Cardiac septum (tissue), 1 donor: ENCODE results near the gene MROH2A. TPM values are rescaled to one million over a fixed set of nuclear protein-coding genes. Genes with fewer than 3 reads are reported as not detected.
"Not testable (repeated sequence)": the region's sequence is repeated elsewhere in the genome, so short reads cannot be mapped to it uniquely, and the experiment has no call there.

Source experiments
- DNase-seq: peaks from one replicate; pipeline ENCODE4 v3.0.0-alpha.2; 2020; ENCODE audit warnings: low spot score
- intact Hi-C: fragments of 100-400 bp; cut with DNase I; formaldehyde crosslinking; loops from one replicate; pipeline ENCODE4 v1.14.0; 2022
- total RNA-seq: library from RNA; stranded (reverse); fragmentation: NEBNext Ultra II Directional; extraction: Animal tissue kit (Norgen Biotek cat#: 25700); gene quantifications from one replicate; pipeline ENCODE4 v1.2.1, GENCODE V29; 2021
- donor health status: DM: no; HTN: no; CAD: no.

Gene MROH2A
- total RNA-seq, 1 donor from 2014 or later: not detected

- DNase-seq: no peak
Observed at GRCh38 chr2:233847248-233847898, 69.2 kb downstream of the MROH2A start.

GRCh38 chr2:233848276-233848675 lies 70.1 kb downstream of the MROH2A start:
- intact Hi-C loops: no loop called here
- DNase-seq: no peak

More at GRCh38 chr2:233847248-233847898, 69.2 kb downstream of the MROH2A start:
- intact Hi-C loops: no loop called here

GRCh38 chr2:233849607-233850271 lies 71.6 kb downstream of the MROH2A start:
- intact Hi-C loops: no loop called here
- no peak for DNase-seq

GRCh38 chr2:233850745-233851144 lies 72.6 kb downstream of the MROH2A start:
- intact Hi-C loops: no loop called here

GRCh38 chr2:233851169-233851568 lies 73.0 kb downstream of the MROH2A start:
- intact Hi-C loops: no loop called here
- DNase-seq: no peak

More at GRCh38 chr2:233850745-233851144, 72.6 kb downstream of the MROH2A start:
- no peak for DNase-seq

GRCh38 chr2:233852056-233852455 lies 73.9 kb downstream of the MROH2A start:
- intact Hi-C loops: no loop called here

GRCh38 chr2:233853353-233853752 lies 75.2 kb downstream of the MROH2A start:
- intact Hi-C loops: no loop called here
- DNase-seq: no peak

More at GRCh38 chr2:233852056-233852455, 73.9 kb downstream of the MROH2A start:
- no peak for DNase-seq

- intact Hi-C loops: no loop called here
Observed at GRCh38 chr2:233853883-233854240, 75.7 kb downstream of the MROH2A start.

GRCh38 chr2:233854241-233854981 lies 76.3 kb downstream of the MROH2A start, which contains the start of gene HJURP:
Gene HJURP, minus strand, starts transcription at chr2:233854535. Its CDS starts 35 bp downstream, at chr2:233854500.
- intact Hi-C loops: no loop called here
- DNase-seq: peak; percentile 97

More at GRCh38 chr2:233853883-233854240, 75.7 kb downstream of the MROH2A start:
- no peak for DNase-seq

GRCh38 chr2:233855345-233855744 lies 77.2 kb downstream of the MROH2A start:
- no peak for DNase-seq
- intact Hi-C loops: no loop called here

GRCh38 chr2:233856184-233856583 lies 78.1 kb downstream of the MROH2A start:
- intact Hi-C loops: no loop called here
- no peak for DNase-seq

- intact Hi-C loops: no loop called here
- no peak for DNase-seq
Observed at GRCh38 chr2:233857511-233858141, 79.5 kb downstream of the MROH2A start.

GRCh38 chr2:233858331-233858730 lies 80.2 kb downstream of the MROH2A start:
- no peak for DNase-seq
- intact Hi-C loops: no loop called here

GRCh38 chr2:233862261-233862768 lies 84.2 kb downstream of the MROH2A start:
- DNase-seq: no peak
- intact Hi-C loops: no loop called here

GRCh38 chr2:233865838-233866237 lies 87.7 kb downstream of the MROH2A start:
- intact Hi-C loops: no loop called here
- DNase-seq: no peak

- no peak for DNase-seq
Observed at GRCh38 chr2:233866479-233866878, 88.3 kb downstream of the MROH2A start.

GRCh38 chr2:233867993-233868532 lies 89.9 kb downstream of the MROH2A start, which contains the start of gene MSL3B:
Gene MSL3B, minus strand, starts transcription at chr2:233868386.
- DNase-seq: no peak
- intact Hi-C loops: no loop called here

More at GRCh38 chr2:233866479-233866878, 88.3 kb downstream of the MROH2A start:
- intact Hi-C loops: no loop called here

GRCh38 chr2:233871432-233871831 lies 93.3 kb downstream of the MROH2A start:
- no peak for DNase-seq
- intact Hi-C loops: no loop called here

GRCh38 chr2:233872125-233872524 lies 94.0 kb downstream of the MROH2A start:
- DNase-seq, intact Hi-C loops: not testable (repeated sequence)
